Measurements from ENCODE around the gene LGMN. TPM values are rescaled to one million over a fixed set of nuclear protein-coding genes. Genes with fewer than 3 reads are reported as not detected.
"Not testable (repeated sequence)": the region's sequence is repeated elsewhere in the genome, so short reads cannot be mapped to it uniquely, and the experiment has no call there.

The LGMN gene
- polyA plus RNA-seq, 1 experiment = 112 TPM

- CTCF ChIA-PET = interaction anchor here (3.3 kb wide), 1 partner anchor 14 kb away, joined by 15 read pairs; no protein-coding TSS in a partner anchor
Measured at GRCh38 chr14:92770484-92770883, 22.1 kb upstream of the LGMN start.

GRCh38 chr14:92768795-92769194 is 20.4 kb upstream of the LGMN start:
- no peaks in the 10 kb centered on the region for H3K36me3 ChIP-seq (ENCODE audit: control insufficient read depth, insufficient read depth, low read length)
- TF ChIP-seq CTCF (IDR thresholded peaks at IDR 0.05; ENCODE audit: insufficient read depth, low read depth, low read length) = no peak
- no peak for DNase-seq (ENCODE audit: low read depth)
- H3K27me3 ChIP-seq (ENCODE audit: control insufficient read depth, insufficient read depth, low read length) = no peaks in the 10 kb centered on the region
- POLR2A ChIA-PET = no interaction called here
- H3K4me3 ChIP-seq (ENCODE audit: low read depth, low read length) = no peak overlapping the region
- CTCF ChIA-PET = interaction anchor here (1.5 kb wide), 1 partner anchor 82 kb away, joined by 5 read pairs; no protein-coding TSS in a partner anchor

More at GRCh38 chr14:92770484-92770883, 22.1 kb upstream of the LGMN start:
- no peak for TF ChIP-seq CTCF (IDR thresholded peaks at IDR 0.05; ENCODE audit: insufficient read depth, low read depth, low read length)
- Histone ChIP-seq H3K4me3 (ENCODE audit: low read depth, low read length) (no peak overlapping the region), H3K27me3 (ENCODE audit: control insufficient read depth, insufficient read depth, low read length) (no peaks in the 10 kb centered on the region), H3K36me3 (ENCODE audit: control insufficient read depth, insufficient read depth, low read length) (no peaks in the 10 kb centered on the region)
- POLR2A ChIA-PET = no interaction called here
- no peak for DNase-seq (ENCODE audit: low read depth)

GRCh38 chr14:92768236-92768635 is 19.8 kb upstream of the LGMN start:
- CTCF ChIA-PET = interaction anchor here (1.3 kb wide), 1 partner anchor 81 kb away, joined by 5 read pairs; no protein-coding TSS in a partner anchor
- H3K27me3 ChIP-seq (ENCODE audit: control insufficient read depth, insufficient read depth, low read length); H3K36me3 ChIP-seq (ENCODE audit: control insufficient read depth, insufficient read depth, low read length); H3K4me3 ChIP-seq (ENCODE audit: low read depth, low read length); POLR2A ChIA-PET; DNase-seq (ENCODE audit: low read depth): not testable (repeated sequence)

- DNase-seq (ENCODE audit: low read depth); POLR2A ChIA-PET; H3K4me3 ChIP-seq (ENCODE audit: low read depth, low read length); H3K27me3 ChIP-seq (ENCODE audit: control insufficient read depth, insufficient read depth, low read length); H3K36me3 ChIP-seq (ENCODE audit: control insufficient read depth, insufficient read depth, low read length): not testable (repeated sequence)
- CTCF ChIA-PET = interaction anchor here (0.6 kb wide), 1 partner anchor 75 kb away, joined by 3 read pairs; no protein-coding TSS in a partner anchor
Measured at GRCh38 chr14:92763666-92764631, 15.5 kb upstream of the LGMN start.

GRCh38 chr14:92760524-92760805 is 12.0 kb upstream of the LGMN start:
- DNase-seq (ENCODE audit: low read depth) = no peak
- Histone ChIP-seq H3K36me3 (ENCODE audit: control insufficient read depth, insufficient read depth, low read length) (no peaks in the 10 kb centered on the region), H3K4me3 (ENCODE audit: low read depth, low read length) (no peak overlapping the region), H3K27me3 (ENCODE audit: control insufficient read depth, insufficient read depth, low read length) (peaks cover 1% of the 10 kb centered on the region; the same call in 1 of the 2 replicates)
- ChIA-PET POLR2A (no interaction called here), CTCF (no interaction called here)
- no peak for TF ChIP-seq CTCF (IDR thresholded peaks at IDR 0.05; ENCODE audit: insufficient read depth, low read depth, low read length)

- ChIA-PET POLR2A (no interaction called here), CTCF (no interaction called here)
- H3K36me3 ChIP-seq (ENCODE audit: control insufficient read depth, insufficient read depth, low read length) = no peaks in the 10 kb centered on the region
- DNase-seq (ENCODE audit: low read depth) = no peak
- no peak for TF ChIP-seq CTCF (IDR thresholded peaks at IDR 0.05; ENCODE audit: insufficient read depth, low read depth, low read length)
- no peak overlapping the region for H3K4me3 ChIP-seq (ENCODE audit: low read depth, low read length)
- H3K27me3 ChIP-seq (ENCODE audit: control insufficient read depth, insufficient read depth, low read length) = peaks cover 1% of the 10 kb centered on the region; the same call in 1 of the 2 replicates
Measured at GRCh38 chr14:92759679-92760523, 11.5 kb upstream of the LGMN start.
